Stimulated activated memory B cell treated with anti-CD40 and anti-IgM and Interleukin-4, amounts not matched to agents 10 μg/mL and 1 μg/mL and 100 μg/mL, for 72 hours (primary cell): ENCODE data around the gene TXNL4A.

Source experiments
- ATAC-seq: fragments of 150-1000 bp; cut with Tn5 transposase; 2 replicates; pipeline ENCODE4 v1.10.0; 2021
- H3K27ac Mint-ChIP-seq: one replicate; pipeline ENCODE4 v1.8.0; 2022; ENCODE audit warnings: mild to moderate bottlenecking, mixed read lengths
- H3K27me3 Mint-ChIP-seq: one replicate; pipeline ENCODE4 v1.8.0; 2022; ENCODE audit warnings: mixed read lengths
- H3K36me3 Mint-ChIP-seq: one replicate; pipeline ENCODE4 v1.8.0; 2022; ENCODE audit warnings: mixed read lengths
- H3K4me1 Mint-ChIP-seq: one replicate; pipeline ENCODE4 v1.8.0; 2022; ENCODE audit warnings: mixed read lengths
- H3K4me3 Mint-ChIP-seq: one replicate; pipeline ENCODE4 v1.8.0; 2022; ENCODE audit warnings: mild to moderate bottlenecking, moderate library complexity, mixed read lengths
- H3K9me3 Mint-ChIP-seq: one replicate; pipeline ENCODE4 v1.8.0; 2022; ENCODE audit warnings: mixed read lengths

TXNL4A gene

DNA sequence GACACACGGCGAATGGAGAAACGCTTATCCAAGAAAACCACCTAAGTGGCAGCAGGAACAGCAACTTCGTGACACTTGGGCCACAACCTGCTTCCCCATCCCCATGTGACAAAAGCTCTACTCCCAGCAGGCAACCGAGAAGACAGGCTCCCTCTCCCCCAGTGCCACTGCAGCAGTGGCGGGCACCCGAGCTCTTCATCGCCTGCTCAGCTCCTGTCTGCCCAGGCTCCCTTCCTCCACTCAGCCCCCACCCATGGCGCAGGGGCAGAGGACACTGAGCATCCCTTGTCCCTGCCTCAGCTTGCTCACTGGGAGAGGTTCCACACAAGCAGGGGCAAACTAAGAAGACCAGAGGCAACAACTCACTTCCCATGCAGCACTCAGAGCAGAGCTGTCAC, 59.8 kb downstream of the TXNL4A start:
- Mint-ChIP-seq H3K9me3 (peaks cover 35% of the 10 kb centered on the region), H3K27ac (no peak overlapping the region), H3K4me3 (no peak overlapping the region), H3K36me3 (peaks cover 85% of the 10 kb centered on the region), H3K27me3 (no peaks in the 10 kb centered on the region), H3K4me1 (peaks cover 15% of the 10 kb centered on the region)
- ATAC-seq = no peak

DNA sequence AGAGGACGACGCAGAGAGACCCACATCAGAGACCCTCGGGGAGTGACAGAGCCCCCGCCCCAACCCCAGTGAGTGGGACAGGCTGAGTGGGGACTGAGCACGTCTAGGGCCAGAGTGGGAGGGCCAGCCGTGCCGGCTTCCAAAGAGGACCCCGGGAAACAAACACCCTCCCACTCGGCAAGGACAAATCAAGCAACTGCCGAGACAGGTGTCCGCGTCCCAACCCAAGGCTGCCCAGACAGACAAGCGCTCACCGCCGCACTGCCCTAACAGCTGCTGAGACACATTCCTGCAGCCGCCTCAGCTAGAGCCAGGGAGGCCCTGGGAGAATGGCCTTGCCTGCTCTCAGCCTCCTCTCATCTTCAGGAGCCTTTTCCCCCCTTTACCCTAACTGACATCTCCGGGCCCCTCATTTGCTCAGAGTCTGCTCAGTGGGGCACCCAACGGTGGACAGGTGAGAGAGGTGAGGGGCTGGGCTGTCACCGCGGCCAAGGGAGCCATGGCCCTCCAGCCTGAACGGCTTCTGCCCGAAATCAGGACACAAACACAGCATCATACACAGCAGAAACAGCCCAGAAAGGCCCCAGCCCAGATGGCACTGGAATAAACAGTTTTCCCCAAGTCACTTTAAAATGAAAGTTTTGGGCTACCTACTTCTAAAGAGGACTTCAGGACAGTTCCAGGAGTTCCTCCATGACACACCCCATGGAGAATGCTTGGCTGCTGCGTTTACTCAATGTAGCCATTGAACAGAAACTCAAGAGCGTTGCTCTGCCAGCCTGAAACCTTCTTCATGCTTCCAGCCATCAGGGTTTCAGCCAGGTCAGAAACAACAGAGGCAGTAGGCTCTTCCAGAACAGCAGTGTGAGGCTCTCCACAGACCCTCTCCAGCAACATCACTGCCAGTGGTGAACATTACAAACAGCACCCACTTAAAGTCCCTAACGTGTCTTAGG, 60.5 kb downstream of the TXNL4A start:
- ATAC-seq = no peak
- no peak overlapping the region for H3K27ac Mint-ChIP-seq
- peaks cover 15% of the 10 kb centered on the region for H3K4me1 Mint-ChIP-seq
- H3K9me3 Mint-ChIP-seq = peaks cover 30% of the 10 kb centered on the region
- peaks cover 85% of the 10 kb centered on the region for H3K36me3 Mint-ChIP-seq
- H3K27me3 Mint-ChIP-seq = no peaks in the 10 kb centered on the region
- no peak overlapping the region for H3K4me3 Mint-ChIP-seq

DNA sequence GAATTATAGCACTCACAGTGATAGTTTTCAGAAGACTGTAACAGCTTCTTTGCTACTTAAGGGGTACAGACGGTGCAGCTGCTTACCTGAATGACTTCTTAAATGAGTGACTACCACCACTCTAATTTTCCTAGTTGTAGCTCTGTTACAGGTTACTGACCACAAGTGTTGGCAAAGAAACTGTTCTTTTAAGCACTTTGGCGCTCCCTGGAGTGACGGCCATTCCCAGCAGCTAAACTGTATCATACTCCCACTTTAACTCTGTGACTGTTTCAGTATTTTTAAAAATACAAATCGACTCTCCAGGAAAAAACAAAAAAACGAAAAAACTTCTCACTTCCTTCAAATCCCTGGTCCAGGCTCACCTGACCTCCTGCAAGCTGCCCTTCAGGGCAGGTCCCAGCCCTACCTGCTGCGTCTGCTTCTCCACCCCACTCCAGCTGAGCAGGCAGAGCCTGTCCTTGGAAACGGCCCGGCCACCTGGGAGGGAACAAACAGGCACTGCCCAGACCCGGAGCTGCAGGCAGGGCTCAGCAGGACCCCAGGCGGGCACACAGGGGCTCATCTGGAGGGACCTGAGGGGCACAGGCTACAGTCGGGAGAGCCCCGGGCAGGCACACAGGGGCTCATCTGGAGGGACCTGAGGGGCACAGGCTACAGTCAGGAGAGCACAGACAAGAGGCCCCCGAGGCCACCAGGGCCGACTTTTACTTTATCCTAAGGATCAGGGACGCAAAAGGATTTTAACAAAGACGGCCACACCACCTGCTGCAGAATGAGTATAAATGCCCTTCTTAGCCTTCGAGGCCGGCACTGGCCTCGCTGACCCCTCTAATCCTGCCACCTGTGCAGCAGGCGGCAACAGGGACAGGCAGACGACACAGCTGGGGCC, 61.4 kb downstream of the TXNL4A start:
- no peak overlapping the region for H3K4me3 Mint-ChIP-seq
- peaks cover 16% of the 10 kb centered on the region for H3K4me1 Mint-ChIP-seq
- H3K36me3 Mint-ChIP-seq = peaks cover 84% of the 10 kb centered on the region
- peaks cover 22% of the 10 kb centered on the region for H3K9me3 Mint-ChIP-seq
- no peak overlapping the region for H3K27ac Mint-ChIP-seq
- H3K27me3 Mint-ChIP-seq = no peaks in the 10 kb centered on the region
- no peak for ATAC-seq

DNA sequence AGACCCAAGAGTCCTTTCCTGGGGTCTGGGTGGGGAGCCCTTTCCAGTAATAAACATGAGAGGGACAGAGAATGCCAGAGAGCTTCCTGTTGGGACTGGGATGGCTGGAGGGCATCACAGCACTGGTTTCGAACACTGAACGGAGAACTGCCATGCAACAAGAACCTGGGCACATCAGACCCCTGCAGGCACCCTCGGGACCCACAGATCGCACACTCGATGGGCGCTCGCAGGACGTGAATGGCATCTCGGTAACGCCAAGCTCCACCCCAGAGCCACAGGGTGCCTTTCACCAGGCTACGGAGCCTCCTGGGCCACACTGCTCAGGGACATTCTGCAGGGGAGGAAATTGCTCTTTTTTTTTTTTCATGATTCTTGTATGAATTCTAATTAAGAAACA, 62.1 kb downstream of the TXNL4A start:
- Mint-ChIP-seq H3K27ac (no peak overlapping the region), H3K4me1 (peaks cover 21% of the 10 kb centered on the region), H3K4me3 (no peak overlapping the region), H3K36me3 (peaks cover 83% of the 10 kb centered on the region), H3K27me3 (no peaks in the 10 kb centered on the region), H3K9me3 (peaks cover 20% of the 10 kb centered on the region)
- ATAC-seq = no peak

DNA sequence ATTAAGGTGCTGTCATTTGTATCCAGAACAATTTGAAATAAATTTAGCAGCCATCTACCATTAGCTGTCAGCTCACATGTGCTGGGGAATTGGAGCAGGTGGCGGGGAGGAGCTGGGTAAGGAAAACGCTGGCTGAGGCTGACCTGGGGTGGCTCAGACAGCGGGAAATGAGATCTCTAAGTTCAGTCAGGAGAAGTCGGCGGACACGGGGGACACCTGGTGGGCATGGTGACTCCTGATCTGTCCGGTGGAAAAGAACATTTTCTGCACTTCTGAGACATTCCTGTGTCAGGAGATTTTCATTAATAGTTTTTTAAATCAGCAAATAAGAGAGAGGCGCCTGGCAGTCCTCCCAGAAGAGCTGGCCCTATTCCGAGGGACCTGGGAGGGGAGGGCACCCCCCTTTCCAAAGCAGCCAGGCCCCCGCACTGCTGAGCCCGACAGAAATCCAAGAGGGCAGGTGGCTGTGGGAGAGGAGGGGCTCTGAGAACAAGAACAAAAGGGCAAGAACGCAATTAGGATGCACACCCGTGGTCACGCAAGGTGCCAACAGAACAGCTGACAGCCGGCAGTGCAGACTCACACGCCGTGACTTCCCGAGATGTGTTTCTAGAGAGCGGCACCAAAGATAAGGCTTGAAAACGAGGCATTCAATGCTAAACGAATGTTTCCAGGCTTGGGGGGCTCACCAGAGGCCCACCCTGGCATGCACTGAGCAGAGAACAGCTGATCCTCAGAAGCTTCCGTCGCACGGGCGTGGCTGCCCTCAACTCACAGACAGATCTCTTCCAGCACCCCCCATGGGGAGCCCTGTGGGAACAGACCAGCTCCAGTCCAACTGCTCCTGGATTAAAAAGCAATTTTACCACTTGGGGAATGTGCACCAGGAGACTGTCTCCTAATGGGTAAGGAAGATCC, 63.3 kb downstream of the TXNL4A start:
- Mint-ChIP-seq H3K27ac (no peak overlapping the region), H3K9me3 (peaks cover 17% of the 10 kb centered on the region), H3K4me3 (no peak overlapping the region), H3K4me1 (peaks cover 21% of the 10 kb centered on the region), H3K36me3 (peaks cover 75% of the 10 kb centered on the region), H3K27me3 (no peaks in the 10 kb centered on the region)
- ATAC-seq = no peak

DNA sequence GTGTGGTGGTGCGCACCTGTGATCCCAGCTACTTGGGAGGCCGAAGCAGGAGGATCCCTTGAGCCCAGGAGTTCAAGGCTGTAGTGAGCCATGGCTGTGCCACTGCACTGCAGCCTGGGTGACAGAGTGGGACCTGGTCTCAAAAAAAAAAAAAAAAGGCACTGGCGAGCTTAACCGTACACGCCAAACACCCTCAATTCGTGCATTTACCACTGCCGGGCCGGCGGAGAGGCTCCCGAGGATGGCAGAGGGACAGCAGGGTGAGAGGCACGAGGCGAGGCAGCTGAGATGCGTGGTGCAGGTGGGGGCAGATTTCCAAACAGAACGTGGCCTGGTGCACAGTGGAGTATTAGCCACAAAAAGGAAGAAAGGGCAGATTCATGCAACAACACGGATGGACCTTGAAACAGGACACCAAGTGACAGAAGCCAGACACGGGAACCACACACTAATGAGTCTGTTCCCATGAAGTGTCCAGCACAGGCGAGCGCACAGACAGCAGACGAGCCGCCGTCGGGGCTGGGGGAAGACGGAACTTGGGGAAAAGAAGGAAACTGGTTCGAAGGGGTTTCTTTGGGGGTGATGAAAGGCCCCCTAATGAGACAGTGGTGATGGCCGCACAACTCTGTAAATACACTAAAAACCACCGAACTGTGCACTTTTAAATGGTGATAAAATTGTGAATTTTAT, 64.3 kb downstream of the TXNL4A start:
- no peak for ATAC-seq
- H3K27ac Mint-ChIP-seq = no peak overlapping the region
- peaks cover 70% of the 10 kb centered on the region for H3K36me3 Mint-ChIP-seq
- H3K4me1 Mint-ChIP-seq = peaks cover 19% of the 10 kb centered on the region
- H3K9me3 Mint-ChIP-seq = peaks cover 9% of the 10 kb centered on the region
- no peaks in the 10 kb centered on the region for H3K27me3 Mint-ChIP-seq
- no peak overlapping the region for H3K4me3 Mint-ChIP-seq

DNA sequence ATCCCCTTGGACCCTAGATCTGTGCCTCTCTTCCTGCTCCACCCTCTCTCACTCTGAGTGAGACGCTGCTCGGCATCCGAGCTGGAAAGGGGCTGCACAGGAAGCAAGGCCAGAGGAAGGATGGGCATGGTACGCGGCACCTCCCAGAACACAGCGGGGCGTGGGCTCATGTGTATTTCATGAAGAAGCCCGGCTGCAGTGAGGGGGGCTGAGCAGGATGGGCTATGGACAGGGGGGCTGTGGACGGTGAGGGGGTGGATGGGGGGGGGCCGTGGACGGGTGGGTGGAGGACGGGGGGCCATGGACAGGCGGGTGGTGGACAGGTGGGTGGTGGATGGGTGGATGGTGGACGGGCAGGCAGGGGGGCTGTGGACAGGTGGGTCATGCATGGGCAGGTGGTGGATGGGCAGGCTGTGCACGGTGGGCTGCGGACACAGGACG, 65.4 kb downstream of the TXNL4A start:
- ATAC-seq = no peak
- H3K4me3 Mint-ChIP-seq = no peak overlapping the region
- peaks cover 5% of the 10 kb centered on the region for H3K9me3 Mint-ChIP-seq
- H3K27ac Mint-ChIP-seq = no peak overlapping the region
- peaks cover 67% of the 10 kb centered on the region for H3K36me3 Mint-ChIP-seq
- H3K4me1 Mint-ChIP-seq = peaks cover 11% of the 10 kb centered on the region
- H3K27me3 Mint-ChIP-seq = no peaks in the 10 kb centered on the region

DNA sequence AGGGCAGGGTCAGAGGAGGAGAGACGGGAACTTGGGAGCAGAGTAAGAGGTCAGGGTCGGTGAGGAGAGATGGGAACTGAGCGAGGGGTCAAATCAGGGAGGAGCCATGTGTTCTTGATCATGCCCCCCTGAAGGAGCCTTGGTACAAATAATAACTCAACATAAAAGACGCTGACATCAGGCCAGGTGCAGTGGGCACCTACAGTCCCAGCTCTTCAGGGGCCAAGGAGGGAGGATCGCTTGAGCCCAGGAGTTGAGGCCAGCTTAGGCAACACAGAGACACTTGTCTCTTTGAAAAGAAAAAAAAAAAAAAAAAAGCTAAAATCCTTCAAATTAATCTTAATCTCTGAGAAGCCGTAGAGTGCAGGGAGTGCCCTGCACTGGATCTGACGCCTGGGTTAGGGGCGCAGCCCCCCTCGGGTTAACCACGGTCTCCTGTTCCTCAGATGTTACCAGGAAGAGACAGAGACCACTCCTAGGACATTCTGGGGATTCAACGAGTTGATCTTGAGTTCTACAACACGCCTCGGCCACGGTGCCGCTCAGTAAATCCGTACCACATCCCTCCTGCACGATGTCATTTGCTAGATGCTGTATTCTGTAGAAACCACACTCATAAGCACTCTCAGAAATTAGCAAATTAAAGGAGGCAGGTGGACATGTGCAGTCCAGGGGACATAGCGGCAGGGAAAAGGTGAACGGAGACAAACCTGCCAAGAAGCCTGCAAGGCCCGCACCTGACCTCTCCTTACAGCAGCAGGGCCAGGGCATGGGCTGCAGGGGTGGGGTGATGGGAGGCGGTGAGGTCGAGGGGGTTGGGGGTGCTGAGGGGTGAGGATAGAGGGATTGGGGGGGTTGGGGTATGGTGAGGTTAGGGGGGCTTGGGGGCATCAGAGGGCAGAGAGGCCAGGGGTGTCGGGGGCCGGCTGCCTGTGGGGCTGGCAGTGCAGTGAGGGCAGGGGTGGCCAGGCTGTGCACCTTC, 66.1 kb downstream of the TXNL4A start:
- Mint-ChIP-seq H3K9me3 (peaks cover 5% of the 10 kb centered on the region), H3K4me1 (peaks cover 11% of the 10 kb centered on the region), H3K27me3 (no peaks in the 10 kb centered on the region), H3K27ac (no peak overlapping the region), H3K36me3 (peaks cover 69% of the 10 kb centered on the region), H3K4me3 (no peak overlapping the region)
- no peak for ATAC-seq
